ENCODE data around the gene SLC1A3.

DNA sequence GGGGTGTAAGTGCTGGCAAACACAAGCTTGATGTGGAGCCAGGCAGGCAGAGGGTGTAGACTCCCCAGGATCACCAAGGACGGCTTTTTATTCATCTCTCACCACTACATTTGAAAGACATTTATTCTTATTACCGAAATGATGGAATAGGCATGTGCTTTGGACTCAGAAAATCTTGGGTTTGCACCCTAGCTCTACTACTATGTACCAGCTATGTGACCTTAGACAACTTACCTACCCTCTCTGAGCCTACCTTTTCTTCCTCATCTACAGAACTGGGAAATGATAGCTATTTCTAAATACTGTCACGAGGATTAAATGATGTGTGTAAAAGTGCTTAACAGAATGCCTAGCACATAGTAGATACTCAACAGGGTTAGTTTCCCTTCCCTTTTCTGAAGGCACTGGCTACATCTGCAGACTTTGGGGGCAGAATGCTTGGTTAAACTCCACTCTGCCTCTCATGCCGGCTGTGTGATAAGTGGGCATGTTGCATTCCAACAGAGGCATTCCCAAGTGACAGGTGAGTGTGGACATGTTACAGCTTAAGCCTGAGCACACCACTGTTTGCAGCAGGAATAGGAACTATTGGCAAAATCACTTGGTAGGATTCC, 94.8 kb downstream of the SLC1A3 start:
- TF ChIP-seq, protein P1, sequence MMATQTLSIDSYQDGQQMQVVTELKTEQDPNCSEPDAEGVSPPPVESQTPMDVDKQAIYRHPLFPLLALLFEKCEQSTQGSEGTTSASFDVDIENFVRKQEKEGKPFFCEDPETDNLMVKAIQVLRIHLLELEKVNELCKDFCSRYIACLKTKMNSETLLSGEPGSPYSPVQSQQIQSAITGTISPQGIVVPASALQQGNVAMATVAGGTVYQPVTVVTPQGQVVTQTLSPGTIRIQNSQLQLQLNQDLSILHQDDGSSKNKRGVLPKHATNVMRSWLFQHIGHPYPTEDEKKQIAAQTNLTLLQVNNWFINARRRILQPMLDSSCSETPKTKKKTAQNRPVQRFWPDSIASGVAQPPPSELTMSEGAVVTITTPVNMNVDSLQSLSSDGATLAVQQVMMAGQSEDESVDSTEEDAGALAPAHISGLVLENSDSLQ (IDR thresholded peaks at IDR 0.05), result no peak
- TF ChIP-seq SP1 (IDR thresholded peaks at IDR 0.05) (no peak), FOXA1 (IDR thresholded peaks at IDR 0.05) (no peak), ELF4 (IDR thresholded peaks at IDR 0.05) (no peak)
